Bronchial epithelial cell (primary cell): ENCODE measurements around the gene CLDN6. TPM values are rescaled to one million over a fixed set of nuclear protein-coding genes. Genes with fewer than 3 reads are reported as not detected.

Source experiments
- DNase-seq: peaks from one replicate; pipeline ENCODE4 v3.0.0-alpha.2; 2010; ENCODE audit warnings: low read depth
- FAIRE-seq: peaks from 2 replicates; lab custom pipeline; 2011; peaks lifted over from hg19 to GRCh38; lab: Jason Lieb, UNC
- H3K27me3 ChIP-seq: 2 replicates; pipeline ENCODE4 v1.5.1; 2011; ENCODE audit warnings: low read length; ENCODE audit not compliant: control insufficient read depth, insufficient read depth
- H3K36me3 ChIP-seq: 2 replicates; pipeline ENCODE4 v1.5.1; 2011; ENCODE audit warnings: low read length; ENCODE audit not compliant: control insufficient read depth, insufficient read depth
- H3K4me3 ChIP-seq: 2 replicates; pipeline ENCODE4 v1.5.1; 2011; ENCODE audit warnings: mild to moderate bottlenecking, low read depth, low read length, control low read depth
- CTCF ChIP-seq: IDR thresholded peaks from 2 replicates; pipeline ENCODE4 v1.5.1; 2011; ENCODE audit warnings: mild to moderate bottlenecking, moderate library complexity, low read length, control low read depth, inconsistent platforms; ENCODE audit not compliant: insufficient read depth, severe bottlenecking
- total RNA-seq: library from RNA; depleted of rRNA; stranded (reverse); fragments of >200 nt; gene quantifications from 2 replicates; pipeline ENCODE4 v1.2.1, GENCODE V29; 2014

The CLDN6 gene
- total RNA-seq, 1 donor from 2014 or later = not detected

- H3K27me3 ChIP-seq = no peaks in the 10 kb centered on the region
- peaks cover 1% of the 10 kb centered on the region for H3K36me3 ChIP-seq
- DNase-seq = no peak
- TF ChIP-seq CTCF = no peak
- H3K4me3 ChIP-seq = no peak overlapping the region
- FAIRE-seq = no peak
Observed at GRCh38 chr16:2973093-2973492, 44.9 kb downstream of the CLDN6 start.

GRCh38 chr16:2971985-2972784 is 45.8 kb downstream of the CLDN6 start:
- no peaks in the 10 kb centered on the region for H3K27me3 ChIP-seq
- FAIRE-seq = no peak
- H3K4me3 ChIP-seq = no peak overlapping the region
- DNase-seq = no peak
- peaks cover 1% of the 10 kb centered on the region for H3K36me3 ChIP-seq
- no peak for TF ChIP-seq CTCF

- no peak for TF ChIP-seq CTCF
- H3K4me3 ChIP-seq = no peak overlapping the region
- FAIRE-seq = no peak
Observed at GRCh38 chr16:2971134-2971984, 46.6 kb downstream of the CLDN6 start.

DNA sequence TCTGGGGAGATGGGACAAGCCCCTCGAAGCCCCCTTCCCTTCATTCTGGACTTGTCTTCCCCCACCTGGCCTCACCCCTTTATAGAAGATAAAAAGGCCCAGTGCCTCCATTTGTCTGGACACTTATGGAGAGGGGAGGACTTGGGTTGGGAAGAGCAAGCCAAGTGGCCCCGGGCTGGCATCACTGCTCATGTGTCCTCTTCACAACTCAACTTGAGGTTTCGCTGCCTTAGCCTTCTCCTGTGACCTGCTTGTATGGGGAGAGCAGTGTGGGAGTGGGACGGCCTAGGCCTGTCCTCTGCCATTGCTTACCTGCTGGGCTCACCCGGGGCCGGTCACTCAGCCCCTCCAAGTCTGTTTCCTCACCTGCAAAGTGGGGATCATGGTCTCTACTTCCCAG is 47.4 kb downstream of the CLDN6 start:
- FAIRE-seq (no peak), DNase-seq (no peak)
- Histone ChIP-seq H3K4me3 (peak overlapping the region; percentile 69), H3K36me3 (peaks cover 1% of the 10 kb centered on the region), H3K27me3 (no peaks in the 10 kb centered on the region)
- no peak for TF ChIP-seq CTCF

More at GRCh38 chr16:2971134-2971984, 46.6 kb downstream of the CLDN6 start:
- Histone ChIP-seq H3K36me3 (peaks cover 1% of the 10 kb centered on the region), H3K27me3 (no peaks in the 10 kb centered on the region)
- no peak for DNase-seq

- H3K27me3 ChIP-seq = no peaks in the 10 kb centered on the region
- FAIRE-seq (no peak), DNase-seq (peak; percentile 59)
- TF ChIP-seq CTCF = peak; percentile 82
- H3K4me3 ChIP-seq = peak overlapping the region; percentile 69
- peaks cover 1% of the 10 kb centered on the region for H3K36me3 ChIP-seq
Observed at GRCh38 chr16:2969545-2970521, 48.1 kb downstream of the CLDN6 start.
